Measurements from ENCODE around the gene CCDC167.

CCDC167 gene

DNA sequence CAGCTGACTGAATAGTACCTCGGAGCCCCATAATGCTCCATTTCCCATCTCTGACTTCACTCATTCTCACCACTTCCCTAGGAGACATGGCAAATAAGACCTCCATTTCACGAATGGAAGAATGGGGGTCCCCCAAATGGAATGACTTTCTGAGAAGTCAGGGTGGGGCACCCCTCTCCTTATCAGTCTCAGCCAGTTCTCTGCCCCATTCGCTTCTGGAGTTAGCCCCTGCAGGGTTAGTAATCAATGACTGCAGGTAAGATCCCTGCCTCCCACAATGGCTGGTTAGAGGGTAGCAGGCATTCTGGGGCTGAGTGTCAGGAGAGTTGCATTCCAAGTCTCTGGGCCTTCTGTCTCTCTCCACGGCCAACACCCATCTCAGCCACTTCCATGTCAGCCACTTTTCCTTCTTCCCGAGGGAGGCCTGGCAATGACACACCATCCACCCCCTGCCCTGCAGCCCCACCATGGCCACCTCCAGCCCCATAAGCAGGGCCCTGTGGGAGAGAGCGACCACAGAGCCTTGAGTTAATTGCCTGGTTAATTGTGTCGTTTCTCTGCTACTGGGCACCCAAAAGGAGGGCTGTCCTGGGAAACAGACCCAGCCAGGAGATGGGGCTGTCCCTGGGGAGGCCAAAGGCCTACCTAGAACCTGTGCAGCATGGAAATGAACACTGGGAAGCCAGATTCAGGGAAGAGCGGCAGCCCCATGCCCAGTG is 13.4 kb downstream of the CCDC167 start:
- no peak for DNase-seq

DNA sequence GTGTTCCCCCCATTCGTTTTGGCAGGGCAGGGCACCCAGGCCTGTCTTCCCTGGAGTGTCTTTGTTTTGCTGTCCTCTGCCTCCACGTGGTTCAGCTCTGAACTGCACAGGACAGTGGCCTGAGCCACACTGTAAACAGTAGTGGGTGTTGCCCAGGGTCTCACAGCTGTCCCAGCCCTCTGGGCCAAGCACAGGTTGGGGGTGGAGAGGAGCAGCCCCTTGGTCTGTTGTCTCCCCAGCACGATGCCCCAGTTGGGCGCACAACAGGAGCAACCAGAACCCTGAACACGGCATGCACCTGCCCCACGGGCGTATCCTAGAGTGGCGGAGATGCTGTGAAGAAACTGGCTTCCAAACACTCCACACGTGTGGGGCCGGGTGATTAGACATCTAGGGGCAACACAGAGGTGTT is 14.4 kb downstream of the CCDC167 start:
- no peak for DNase-seq

DNA sequence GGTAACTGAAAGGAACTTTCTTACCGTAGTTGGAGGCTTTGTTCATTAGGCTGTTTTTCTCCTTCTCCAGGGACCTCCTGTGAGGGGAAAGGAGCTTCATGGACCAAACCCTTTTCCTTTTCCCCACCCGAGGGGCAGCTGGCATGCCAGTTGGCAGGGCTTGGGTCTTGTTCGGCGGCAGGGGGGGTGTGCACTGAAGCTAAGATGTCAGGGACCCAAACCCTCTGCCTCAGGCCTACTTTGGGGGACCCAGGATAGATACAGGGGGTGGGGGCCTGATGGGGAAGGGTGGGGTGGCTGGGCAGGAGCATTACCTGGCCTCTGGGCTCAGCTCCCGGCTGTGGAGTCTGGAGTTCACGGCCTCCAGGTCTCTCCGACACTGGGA is 14.9 kb downstream of the CCDC167 start:
- DNase-seq: no peak

DNA sequence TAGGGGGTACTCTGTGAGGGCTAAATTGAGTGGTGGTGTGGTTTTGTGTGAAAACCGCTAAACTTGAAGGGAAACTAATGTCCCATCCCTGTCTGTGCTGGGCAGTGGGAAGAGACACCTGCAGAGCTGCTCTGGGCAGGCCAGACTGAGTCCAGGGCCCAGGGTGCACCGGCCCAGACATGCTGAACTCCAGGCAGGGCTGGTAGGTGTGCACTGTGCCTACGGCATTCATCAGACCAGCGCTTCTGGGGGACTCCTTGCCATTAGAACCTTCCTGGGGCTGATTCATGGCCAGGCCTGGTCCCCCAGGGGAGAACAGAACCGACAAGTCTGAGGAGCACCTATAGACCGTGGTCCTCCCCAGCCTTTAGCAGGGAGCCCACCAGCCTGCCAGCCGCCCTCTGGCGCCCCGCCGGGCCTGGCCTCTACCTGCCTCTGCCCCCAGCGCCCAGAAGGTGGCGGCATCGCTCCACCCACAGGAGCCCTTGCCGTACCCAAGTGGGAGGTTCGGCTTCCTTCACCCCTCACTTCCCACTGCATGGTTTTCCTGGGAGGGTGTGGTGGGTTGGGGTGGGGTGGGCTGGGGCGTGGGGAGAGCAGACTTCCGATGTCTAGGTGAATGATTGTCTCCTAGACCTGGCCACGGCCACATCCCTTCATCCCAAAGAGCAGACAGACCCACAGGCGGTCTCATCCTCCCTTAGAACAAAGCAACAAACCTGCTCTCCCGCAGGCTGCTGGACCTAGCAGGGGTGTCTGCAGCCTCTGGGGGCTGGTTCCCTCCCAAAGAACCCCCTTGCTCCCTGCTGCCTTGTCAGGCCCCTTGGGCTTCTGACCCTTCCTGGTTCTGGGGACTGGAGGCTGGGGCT is 15.5 kb downstream of the CCDC167 start:
- DNase-seq: peak; percentile 75

GRCh38 chr6:37483252-37483901 is 16.3 kb downstream of the CCDC167 start:
- no peak for DNase-seq

- DNase-seq: no peak
These were observed 17.0 kb downstream of the CCDC167 start for GRCh38 chr6:37482606-37483251.

- DNase-seq: no peak
These were observed 17.7 kb downstream of the CCDC167 start for GRCh38 chr6:37481711-37482605.

DNA sequence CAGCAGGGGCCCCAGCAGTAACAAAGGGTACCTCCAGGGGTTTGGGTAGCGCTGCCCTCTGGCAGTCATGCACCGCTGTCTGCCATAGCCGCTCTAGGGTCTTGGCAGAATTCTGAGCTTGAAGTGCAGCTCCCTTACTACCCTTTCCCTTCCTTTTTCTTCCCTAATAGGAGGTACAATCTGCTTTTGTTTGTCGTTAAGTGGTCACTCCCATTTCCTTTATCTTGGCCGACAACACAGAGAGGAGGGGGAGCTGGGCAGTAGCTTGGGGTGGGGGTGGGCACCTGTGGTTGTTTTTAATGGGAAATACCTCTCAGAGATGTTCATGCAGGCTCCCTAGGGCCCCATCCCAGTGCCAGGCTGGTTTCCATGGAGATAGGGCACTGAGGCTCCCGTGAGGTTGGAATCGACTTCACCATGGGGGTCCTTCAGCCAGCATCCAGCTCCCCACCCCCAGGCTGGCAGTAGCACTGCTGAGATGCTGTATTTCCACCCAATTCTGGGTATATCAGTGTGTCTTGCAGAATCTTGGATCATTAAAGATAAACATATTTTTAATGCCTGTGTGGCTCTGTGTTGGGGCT is 18.6 kb downstream of the CCDC167 start:
- no peak for DNase-seq

DNA sequence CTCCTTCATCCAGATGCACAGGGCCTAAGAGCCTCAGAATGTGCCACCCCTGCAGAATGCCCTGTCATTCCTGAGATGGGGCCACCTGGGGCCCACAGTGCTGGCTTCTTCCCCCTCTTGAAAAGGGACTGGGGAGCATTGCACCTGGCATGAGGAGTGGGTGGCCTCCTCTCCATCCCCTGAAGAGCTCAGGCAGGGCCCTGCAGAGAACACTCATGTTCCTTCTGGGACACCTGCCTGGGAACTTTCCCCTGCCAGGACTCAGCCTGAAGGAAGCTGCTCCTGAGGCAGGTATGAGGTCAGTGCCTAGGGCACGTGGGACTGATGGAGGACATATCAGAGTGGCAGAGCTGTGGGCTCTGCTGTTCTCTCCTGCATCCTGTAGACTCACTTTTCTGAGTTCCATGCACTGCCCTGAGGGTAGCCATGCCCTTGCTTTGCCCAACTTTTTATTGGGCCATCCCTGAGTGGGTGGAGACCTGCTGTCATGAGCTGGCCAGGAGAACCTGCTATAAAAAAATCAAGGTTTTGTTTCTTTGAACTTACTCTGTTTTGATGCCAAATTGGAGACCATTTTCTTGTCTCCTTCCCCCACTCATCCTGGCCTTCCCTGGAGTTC is 19.5 kb downstream of the CCDC167 start:
- DNase-seq: no peak

- no peak for DNase-seq
These were observed 20.3 kb downstream of the CCDC167 start for GRCh38 chr6:37479266-37479854.

- no peak for DNase-seq
These were observed 20.9 kb downstream of the CCDC167 start for GRCh38 chr6:37478827-37479226.

DNA sequence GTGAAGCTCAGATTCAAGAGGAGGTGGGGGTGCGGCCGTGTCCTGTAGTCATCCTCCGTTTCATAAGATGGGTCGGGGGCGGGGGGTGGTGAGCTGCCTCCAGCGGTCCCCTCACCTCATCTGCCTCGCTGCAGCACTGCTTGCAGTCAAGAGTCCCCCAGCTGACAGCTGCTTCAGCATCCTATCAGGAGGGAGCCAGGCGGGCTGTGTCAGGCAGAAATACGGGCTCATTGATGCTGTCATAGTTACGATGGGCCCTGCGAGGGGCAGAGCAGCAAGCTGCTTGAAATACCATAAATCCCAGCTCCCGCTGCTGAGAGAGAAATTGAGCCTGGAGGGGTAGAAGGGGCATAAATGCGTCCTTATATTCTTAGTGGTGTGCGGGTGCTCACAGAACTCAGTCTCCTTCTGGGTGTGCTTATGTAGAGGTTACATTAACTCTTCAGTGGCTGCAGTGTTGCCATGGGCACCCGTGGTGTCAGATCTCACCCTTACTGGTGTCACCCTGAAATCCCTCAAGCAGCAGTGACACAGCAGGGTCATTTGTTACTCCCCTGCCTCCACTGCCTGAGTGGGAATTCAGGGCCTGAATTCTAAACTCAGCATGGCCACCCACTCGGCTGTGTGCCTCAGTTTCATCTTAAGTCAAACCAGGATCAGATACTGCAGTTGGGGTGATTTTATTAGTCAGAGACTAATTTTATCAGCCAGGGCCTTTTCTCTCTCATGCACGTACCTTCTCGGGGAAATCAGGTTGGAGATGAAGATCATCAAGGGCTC is 21.8 kb downstream of the CCDC167 start:
- no peak for DNase-seq

GRCh38 chr6:37477191-37477590 is 22.5 kb downstream of the CCDC167 start:
- no peak for DNase-seq

DNA sequence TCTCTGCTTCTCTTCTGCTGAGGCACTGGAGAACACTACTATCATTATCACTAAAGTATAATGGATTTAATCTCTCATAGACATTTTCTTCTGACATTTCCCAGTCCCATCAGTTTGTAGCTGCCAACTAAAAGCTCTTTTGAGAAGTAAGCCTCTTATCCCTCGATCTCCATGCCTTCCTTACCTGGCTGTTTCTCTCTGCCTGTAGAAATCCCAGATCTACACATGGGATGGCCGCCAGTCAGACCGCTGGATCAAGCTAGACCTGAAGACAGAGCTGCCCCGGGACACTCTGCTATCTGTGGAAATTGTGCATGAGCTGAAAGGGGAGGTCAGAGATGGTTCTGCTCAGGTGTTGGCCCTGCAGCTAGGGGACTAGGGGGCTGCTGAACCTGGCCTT is 25.4 kb downstream of the CCDC167 start:
- DNase-seq: no peak

DNA sequence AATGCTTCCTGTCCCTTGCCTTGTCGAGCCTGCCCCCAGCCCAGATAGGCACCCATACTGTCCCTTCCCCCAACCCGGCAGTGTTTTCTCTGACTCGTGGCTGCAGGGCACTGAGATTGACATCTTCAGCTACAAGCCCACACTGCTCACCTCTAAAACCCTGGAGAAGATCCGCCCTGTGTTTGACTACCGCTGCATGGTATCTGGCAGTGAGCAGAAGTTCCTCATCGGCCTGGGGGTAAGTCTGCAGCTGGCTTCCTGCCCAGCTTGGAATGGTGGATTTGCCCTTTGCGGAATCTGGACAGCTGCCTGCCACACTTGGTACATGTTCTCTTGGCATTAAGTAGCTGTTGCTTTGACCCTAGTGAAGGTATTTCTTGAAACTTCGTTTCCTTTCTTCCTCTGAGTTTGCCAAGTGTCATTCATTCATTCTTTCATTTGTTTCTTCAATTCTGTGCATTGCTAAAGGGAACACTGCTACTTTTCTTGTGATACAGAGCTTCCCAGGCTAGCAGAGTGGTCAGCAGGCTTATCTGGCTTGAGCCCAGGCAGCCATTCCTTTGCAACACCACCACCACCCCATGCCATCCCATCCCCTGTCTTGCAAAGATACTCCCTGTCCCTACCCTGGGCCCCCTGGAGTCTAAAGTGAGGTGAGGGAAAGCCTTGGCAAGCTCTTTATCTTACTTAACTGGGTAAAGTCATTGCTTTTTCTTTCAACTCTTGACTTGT is 26.2 kb downstream of the CCDC167 start:
- DNase-seq: no peak

DNA sequence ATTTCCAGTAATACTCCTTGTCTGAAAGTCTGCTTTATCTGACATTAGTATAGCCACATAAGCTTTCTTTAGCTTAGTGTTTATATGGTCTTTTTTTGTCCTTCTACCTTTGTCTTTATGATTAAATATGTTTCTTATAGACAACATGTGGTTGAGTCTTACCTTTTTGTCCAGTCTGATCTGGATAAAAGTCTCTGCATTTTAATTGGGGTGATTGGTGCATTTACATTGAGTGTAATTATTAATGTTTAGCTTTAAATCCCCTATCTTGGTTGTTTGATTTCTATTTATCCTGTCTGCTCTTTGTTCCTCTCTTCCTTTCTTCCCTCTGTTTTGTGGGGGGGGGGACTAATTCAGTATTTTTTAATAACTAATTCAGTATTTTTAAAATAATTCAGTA is 32.0 kb downstream of the CCDC167 start:
- no peak for DNase-seq

- no peak for DNase-seq
These were observed 36.6 kb downstream of the CCDC167 start for GRCh38 chr6:37463110-37463509.

GRCh38 chr6:37460805-37461204 is 38.9 kb downstream of the CCDC167 start:
- no peak for DNase-seq
